HEK293 (cell line): Measurements from ENCODE around the gene ITK.

Experiments
- CTCF ChIA-PET: fragments of 350-600 bp; formaldehyde crosslinking; extraction: SDS; loops from one replicate; lab custom pipeline; 2021; ENCODE audit warnings: antibody characterized with exemption; lab: Yijun Ruan, JAX
- POLR2A ChIA-PET: fragments of 300-600 bp; formaldehyde crosslinking; extraction: SDS; loops from one replicate; lab custom pipeline; 2020; ENCODE audit warnings: antibody characterized with exemption, inconsistent platforms; lab: Yijun Ruan, JAX
- H3K27ac ChIP-seq: fragments of 200-500 bp; sonication (Bioruptor generic); 2 replicates; pipeline ENCODE4 v1.5.1; 2014; ENCODE audit warnings: low read depth, low read length, control low read depth, inconsistent platforms; ENCODE audit errors: extremely low read depth
- H3K36me3 ChIP-seq, 2 experiments: fragments of 200-500 bp in 1 of 2; sonication (Bioruptor generic) in 1 of 2; 1 replicate in 1 of 2; 2 replicates in 1 of 2; pipeline ENCODE4 v1.5.1; 2014 to 2017; ENCODE audit warnings: inconsistent platforms in 2 of 2, low read length in 2 of 2; ENCODE audit not compliant: control insufficient read depth in 2 of 2, insufficient read depth in 1 of 2
- H3K4me1 ChIP-seq: fragments of 200-500 bp; sonication (Bioruptor generic); 2 replicates; pipeline ENCODE4 v1.5.1; 2014; ENCODE audit warnings: mild to moderate bottlenecking, low read length, inconsistent platforms; ENCODE audit not compliant: control insufficient read depth, insufficient read depth
- H3K4me3 ChIP-seq: 2 replicates; pipeline ENCODE4 v1.5.1; 2011; ENCODE audit warnings: low read depth, mild to moderate bottlenecking, control low read depth, low read length, moderate library complexity
- H3K9me3 ChIP-seq: fragments of 200-500 bp; sonication (Bioruptor generic); 2 replicates; pipeline ENCODE4 v1.5.1; 2014; ENCODE audit warnings: low read depth, low read length, inconsistent platforms; ENCODE audit not compliant: control insufficient read depth, insufficient read depth
- GFI1B ChIP-seq: fragments of 450-650 bp; formaldehyde crosslinking; IDR thresholded peaks from 2 replicates; pipeline ENCODE4 v1.5.1; 2016; ENCODE audit warnings: missing biosample characterization, missing genetic modification characterization
- GLI2 ChIP-seq: fragments of 450-650 bp; formaldehyde crosslinking; IDR thresholded peaks from 2 replicates; pipeline ENCODE4; 2017; ENCODE audit warnings: missing biosample characterization, missing genetic modification characterization, low read depth, borderline replicate concordance
- GLIS1 ChIP-seq: fragments of 450-650 bp; formaldehyde crosslinking; IDR thresholded peaks from 2 replicates; pipeline ENCODE4 v1.5.1; 2016; ENCODE audit warnings: missing biosample characterization, missing genetic modification characterization
- REPIN1 ChIP-seq: fragments of 450-650 bp; formaldehyde crosslinking; IDR thresholded peaks from 2 replicates; pipeline ENCODE4 v1.5.1; 2017; ENCODE audit warnings: missing biosample characterization, missing genetic modification characterization, low read depth
- ZBTB1 ChIP-seq: fragments of 450-650 bp; formaldehyde crosslinking; IDR thresholded peaks from 2 replicates; pipeline ENCODE4 v1.5.1; 2016; ENCODE audit warnings: missing biosample characterization, missing genetic modification characterization
- ZNF155 ChIP-seq: fragments of 450-650 bp; formaldehyde crosslinking; IDR thresholded peaks from 2 replicates; pipeline ENCODE4 v1.5.1; 2016; ENCODE audit warnings: missing biosample characterization, missing genetic modification characterization
- ZNF174 ChIP-seq: fragments of 450-650 bp; formaldehyde crosslinking; IDR thresholded peaks from 2 replicates; pipeline ENCODE4 v1.5.0; 2017; ENCODE audit warnings: missing biosample characterization, mild to moderate bottlenecking, missing genetic modification characterization
- ZNF184 ChIP-seq: fragments of 450-650 bp; IDR thresholded peaks from 2 replicates; pipeline ENCODE4 v1.5.1; 2018; ENCODE audit warnings: missing biosample characterization, mild to moderate bottlenecking, missing genetic modification characterization
- ZNF239 ChIP-seq: fragments of 450-650 bp; formaldehyde crosslinking; IDR thresholded peaks from 2 replicates; pipeline ENCODE4 v1.5.1; 2016; ENCODE audit warnings: missing biosample characterization, missing genetic modification characterization
- ZNF324 ChIP-seq: fragments of 450-650 bp; formaldehyde crosslinking; IDR thresholded peaks from 2 replicates; pipeline ENCODE4 v1.5.1; 2016; ENCODE audit warnings: missing biosample characterization, missing genetic modification characterization
- ZNF335 ChIP-seq: fragments of 450-650 bp; formaldehyde crosslinking; conservative IDR thresholded peaks from 2 replicates; pipeline ENCODE4 v1.5.1; 2016; ENCODE audit warnings: missing biosample characterization, missing genetic modification characterization
- ZNF37A ChIP-seq: fragments of 450-650 bp; IDR thresholded peaks from 2 replicates; pipeline ENCODE4 v1.5.1; 2018; ENCODE audit warnings: missing biosample characterization, missing genetic modification characterization
- ZNF433 ChIP-seq: fragments of 450-650 bp; formaldehyde crosslinking; IDR thresholded peaks from 2 replicates; pipeline ENCODE4 v1.5.1; 2016; ENCODE audit warnings: missing biosample characterization, missing genetic modification characterization, low read depth
- ZNF549 ChIP-seq: fragments of 450-650 bp; IDR thresholded peaks from 2 replicates; pipeline ENCODE4 v1.5.1; 2018; ENCODE audit warnings: missing biosample characterization, missing genetic modification characterization, mild to moderate bottlenecking, inconsistent platforms, moderate library complexity
- ZNF561 ChIP-seq: fragments of 450-650 bp; IDR thresholded peaks from 2 replicates; pipeline ENCODE4 v1.5.1; 2018; ENCODE audit warnings: missing biosample characterization, missing genetic modification characterization, borderline replicate concordance
- ZNF747 ChIP-seq: fragments of 450-650 bp; formaldehyde crosslinking; IDR thresholded peaks from 2 replicates; pipeline ENCODE4 v1.5.1; 2016; ENCODE audit warnings: missing biosample characterization, missing genetic modification characterization
- ZNF777 ChIP-seq: fragments of 450-650 bp; formaldehyde crosslinking; IDR thresholded peaks from 2 replicates; pipeline ENCODE4 v1.5.1; 2017; ENCODE audit warnings: missing biosample characterization, missing genetic modification characterization, borderline replicate concordance
- ZSCAN16 ChIP-seq: fragments of 450-650 bp; formaldehyde crosslinking; IDR thresholded peaks from 2 replicates; pipeline ENCODE4 v1.5.1; 2016; ENCODE audit warnings: missing biosample characterization, missing genetic modification characterization
- TF ChIP-seq, protein P1 (sequence below): fragments of 450-650 bp; formaldehyde crosslinking; optimal IDR thresholded peaks from 2 replicates; pipeline ENCODE3; 2016; ENCODE audit warnings: missing biosample characterization, mild to moderate bottlenecking, missing genetic modification characterization
- TF ChIP-seq, protein P2 (sequence below): fragments of 450-650 bp; formaldehyde crosslinking; IDR thresholded peaks from 2 replicates; pipeline ENCODE4 v1.5.1; 2016; ENCODE audit warnings: missing biosample characterization, missing genetic modification characterization
- TF ChIP-seq, protein P3 (sequence below): fragments of 450-650 bp; formaldehyde crosslinking; IDR thresholded peaks from 2 replicates; pipeline ENCODE4 v1.5.1; 2016; ENCODE audit warnings: missing biosample characterization, missing genetic modification characterization
- TF ChIP-seq, protein P4 (sequence below): fragments of 450-650 bp; formaldehyde crosslinking; IDR thresholded peaks from 2 replicates; pipeline ENCODE4 v1.5.1; 2016; ENCODE audit warnings: missing biosample characterization, missing genetic modification characterization

ITK gene

DNA sequence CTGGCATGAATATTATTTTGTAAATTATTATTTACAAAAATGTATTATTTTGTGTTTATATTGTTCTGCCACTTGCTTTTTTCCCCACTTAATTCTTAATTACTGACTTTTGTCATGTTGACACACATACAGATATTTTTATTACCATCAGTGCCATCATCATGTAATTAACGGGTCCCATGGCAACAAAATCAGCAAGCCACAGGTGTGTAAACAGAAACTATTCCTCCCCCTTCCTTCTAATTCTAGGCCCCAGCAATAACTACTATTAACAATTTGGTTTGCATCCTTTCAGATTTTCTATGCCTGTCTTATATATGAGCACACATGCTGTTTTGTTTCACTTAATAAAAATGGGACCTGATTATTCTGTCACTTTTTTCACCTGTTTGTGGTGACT lies 114.6 kb downstream of the ITK start:
- TF ChIP-seq, protein P1, sequence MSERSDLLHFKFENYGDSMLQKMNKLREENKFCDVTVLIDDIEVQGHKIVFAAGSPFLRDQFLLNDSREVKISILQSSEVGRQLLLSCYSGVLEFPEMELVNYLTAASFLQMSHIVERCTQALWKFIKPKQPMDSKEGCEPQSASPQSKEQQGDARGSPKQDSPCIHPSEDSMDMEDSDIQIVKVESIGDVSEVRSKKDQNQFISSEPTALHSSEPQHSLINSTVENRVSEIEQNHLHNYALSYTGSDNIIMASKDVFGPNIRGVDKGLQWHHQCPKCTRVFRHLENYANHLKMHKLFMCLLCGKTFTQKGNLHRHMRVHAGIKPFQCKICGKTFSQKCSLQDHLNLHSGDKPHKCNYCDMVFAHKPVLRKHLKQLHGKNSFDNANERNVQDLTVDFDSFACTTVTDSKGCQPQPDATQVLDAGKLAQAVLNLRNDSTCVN (tag by site-specific recombination) = no peak
- no peak for TF ChIP-seq ZNF777 (tag by site-specific recombination)
- Histone ChIP-seq H3K27ac (no peak overlapping the region), H3K4me1 (no peaks in the 10 kb centered on the region), H3K9me3 (no peaks in the 10 kb centered on the region), H3K36me3 (peaks cover 34 to 86% of the 10 kb centered on the region in 2 experiments), H3K4me3 (no peak overlapping the region)
- ChIA-PET POLR2A (no interaction called here), CTCF (interaction anchor here (1.1 kb wide), 1 partner anchor 8 kb away, joined by 3 read pairs; no protein-coding TSS in a partner anchor)

DNA sequence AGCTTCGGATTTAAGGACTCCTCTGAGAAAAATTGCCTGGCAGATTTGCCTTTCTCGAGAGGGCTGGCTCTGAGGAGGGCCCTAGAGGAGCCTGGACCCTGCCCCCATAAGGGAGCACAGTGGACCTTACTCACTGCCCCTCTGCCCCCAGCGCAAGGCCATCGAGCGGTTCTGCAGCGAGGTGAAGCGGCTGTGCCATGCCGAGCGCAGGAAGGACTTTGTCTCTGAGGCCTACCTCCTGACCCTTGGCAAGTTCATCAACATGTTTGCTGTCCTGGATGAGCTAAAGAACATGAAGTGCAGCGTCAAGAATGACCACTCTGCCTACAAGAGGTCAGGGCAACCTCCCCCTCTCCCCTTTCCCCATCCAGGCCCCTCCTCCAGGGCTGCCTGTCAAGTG lies 119.9 kb downstream of the ITK start:
- ChIA-PET CTCF (interaction anchor here (0.6 to 0.7 kb wide), 2 partner anchors 512 to 557 kb away, joined by 3 read pairs; no protein-coding TSS in a partner anchor), POLR2A (no interaction called here)
- H3K9me3 ChIP-seq = no peaks in the 10 kb centered on the region
- H3K4me1 ChIP-seq = no peaks in the 10 kb centered on the region
- H3K27ac ChIP-seq = no peak overlapping the region
- TF ChIP-seq GFI1B (tag by site-specific recombination) = no peak
- TF ChIP-seq GLI2 (tag by site-specific recombination) = no peak
- TF ChIP-seq ZNF433 (tag by site-specific recombination) = no peak
- TF ChIP-seq, protein P2, sequence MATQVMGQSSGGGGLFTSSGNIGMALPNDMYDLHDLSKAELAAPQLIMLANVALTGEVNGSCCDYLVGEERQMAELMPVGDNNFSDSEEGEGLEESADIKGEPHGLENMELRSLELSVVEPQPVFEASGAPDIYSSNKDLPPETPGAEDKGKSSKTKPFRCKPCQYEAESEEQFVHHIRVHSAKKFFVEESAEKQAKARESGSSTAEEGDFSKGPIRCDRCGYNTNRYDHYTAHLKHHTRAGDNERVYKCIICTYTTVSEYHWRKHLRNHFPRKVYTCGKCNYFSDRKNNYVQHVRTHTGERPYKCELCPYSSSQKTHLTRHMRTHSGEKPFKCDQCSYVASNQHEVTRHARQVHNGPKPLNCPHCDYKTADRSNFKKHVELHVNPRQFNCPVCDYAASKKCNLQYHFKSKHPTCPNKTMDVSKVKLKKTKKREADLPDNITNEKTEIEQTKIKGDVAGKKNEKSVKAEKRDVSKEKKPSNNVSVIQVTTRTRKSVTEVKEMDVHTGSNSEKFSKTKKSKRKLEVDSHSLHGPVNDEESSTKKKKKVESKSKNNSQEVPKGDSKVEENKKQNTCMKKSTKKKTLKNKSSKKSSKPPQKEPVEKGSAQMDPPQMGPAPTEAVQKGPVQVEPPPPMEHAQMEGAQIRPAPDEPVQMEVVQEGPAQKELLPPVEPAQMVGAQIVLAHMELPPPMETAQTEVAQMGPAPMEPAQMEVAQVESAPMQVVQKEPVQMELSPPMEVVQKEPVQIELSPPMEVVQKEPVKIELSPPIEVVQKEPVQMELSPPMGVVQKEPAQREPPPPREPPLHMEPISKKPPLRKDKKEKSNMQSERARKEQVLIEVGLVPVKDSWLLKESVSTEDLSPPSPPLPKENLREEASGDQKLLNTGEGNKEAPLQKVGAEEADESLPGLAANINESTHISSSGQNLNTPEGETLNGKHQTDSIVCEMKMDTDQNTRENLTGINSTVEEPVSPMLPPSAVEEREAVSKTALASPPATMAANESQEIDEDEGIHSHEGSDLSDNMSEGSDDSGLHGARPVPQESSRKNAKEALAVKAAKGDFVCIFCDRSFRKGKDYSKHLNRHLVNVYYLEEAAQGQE (tag by site-specific recombination) = no peak
- no peak for TF ChIP-seq ZNF747
- no peak for TF ChIP-seq GLIS1
- no peak for TF ChIP-seq ZNF174
- no peak for TF ChIP-seq ZNF549
- TF ChIP-seq, protein P3, sequence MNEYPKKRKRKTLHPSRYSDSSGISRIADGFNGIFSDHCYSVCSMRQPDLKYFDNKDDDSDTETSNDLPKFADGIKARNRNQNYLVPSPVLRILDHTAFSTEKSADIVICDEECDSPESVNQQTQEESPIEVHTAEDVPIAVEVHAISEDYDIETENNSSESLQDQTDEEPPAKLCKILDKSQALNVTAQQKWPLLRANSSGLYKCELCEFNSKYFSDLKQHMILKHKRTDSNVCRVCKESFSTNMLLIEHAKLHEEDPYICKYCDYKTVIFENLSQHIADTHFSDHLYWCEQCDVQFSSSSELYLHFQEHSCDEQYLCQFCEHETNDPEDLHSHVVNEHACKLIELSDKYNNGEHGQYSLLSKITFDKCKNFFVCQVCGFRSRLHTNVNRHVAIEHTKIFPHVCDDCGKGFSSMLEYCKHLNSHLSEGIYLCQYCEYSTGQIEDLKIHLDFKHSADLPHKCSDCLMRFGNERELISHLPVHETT (tag by site-specific recombination) = no peak
- no peak for TF ChIP-seq ZNF335 (tag by site-specific recombination)
- no peak for TF ChIP-seq ZNF37A (tag by site-specific recombination)
- H3K4me3 ChIP-seq = no peak overlapping the region
- H3K36me3 ChIP-seq = peaks cover 39 to 92% of the 10 kb centered on the region in 2 experiments

DNA sequence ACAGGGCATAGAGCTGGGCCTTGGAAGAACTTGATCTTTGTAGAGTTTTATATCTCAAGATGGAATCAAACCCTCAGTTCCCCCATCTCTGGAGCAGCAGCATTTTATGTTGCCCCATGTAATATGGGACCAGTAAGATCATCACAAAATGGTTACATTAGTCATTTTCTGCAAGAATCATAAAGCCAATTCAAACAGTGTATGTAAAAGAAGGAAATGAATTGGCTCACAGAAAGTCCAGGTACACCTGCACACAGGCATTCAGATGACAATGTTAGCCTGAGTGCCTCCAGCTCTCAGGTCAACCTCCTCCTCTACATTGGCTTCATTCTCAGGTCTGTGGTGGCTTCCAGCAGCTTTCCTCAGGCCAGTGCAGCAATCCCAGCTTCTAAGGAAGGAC lies 120.4 kb downstream of the ITK start:
- Histone ChIP-seq H3K9me3 (no peaks in the 10 kb centered on the region), H3K36me3 (peaks cover 37 to 91% of the 10 kb centered on the region in 2 experiments), H3K4me1 (no peaks in the 10 kb centered on the region), H3K27ac (no peak overlapping the region), H3K4me3 (no peak overlapping the region)
- CTCF ChIA-PET = interaction anchor here (0.7 to 3.0 kb wide), 2 partner anchors 27 to 556 kb away, joined by 3 to 7 read pairs; no protein-coding TSS in a partner anchor
- POLR2A ChIA-PET = no interaction called here
- TF ChIP-seq ZNF561 (tag by site-specific recombination) = no peak
- TF ChIP-seq ZNF324 (tag by site-specific recombination) = no peak
- TF ChIP-seq, protein P4, sequence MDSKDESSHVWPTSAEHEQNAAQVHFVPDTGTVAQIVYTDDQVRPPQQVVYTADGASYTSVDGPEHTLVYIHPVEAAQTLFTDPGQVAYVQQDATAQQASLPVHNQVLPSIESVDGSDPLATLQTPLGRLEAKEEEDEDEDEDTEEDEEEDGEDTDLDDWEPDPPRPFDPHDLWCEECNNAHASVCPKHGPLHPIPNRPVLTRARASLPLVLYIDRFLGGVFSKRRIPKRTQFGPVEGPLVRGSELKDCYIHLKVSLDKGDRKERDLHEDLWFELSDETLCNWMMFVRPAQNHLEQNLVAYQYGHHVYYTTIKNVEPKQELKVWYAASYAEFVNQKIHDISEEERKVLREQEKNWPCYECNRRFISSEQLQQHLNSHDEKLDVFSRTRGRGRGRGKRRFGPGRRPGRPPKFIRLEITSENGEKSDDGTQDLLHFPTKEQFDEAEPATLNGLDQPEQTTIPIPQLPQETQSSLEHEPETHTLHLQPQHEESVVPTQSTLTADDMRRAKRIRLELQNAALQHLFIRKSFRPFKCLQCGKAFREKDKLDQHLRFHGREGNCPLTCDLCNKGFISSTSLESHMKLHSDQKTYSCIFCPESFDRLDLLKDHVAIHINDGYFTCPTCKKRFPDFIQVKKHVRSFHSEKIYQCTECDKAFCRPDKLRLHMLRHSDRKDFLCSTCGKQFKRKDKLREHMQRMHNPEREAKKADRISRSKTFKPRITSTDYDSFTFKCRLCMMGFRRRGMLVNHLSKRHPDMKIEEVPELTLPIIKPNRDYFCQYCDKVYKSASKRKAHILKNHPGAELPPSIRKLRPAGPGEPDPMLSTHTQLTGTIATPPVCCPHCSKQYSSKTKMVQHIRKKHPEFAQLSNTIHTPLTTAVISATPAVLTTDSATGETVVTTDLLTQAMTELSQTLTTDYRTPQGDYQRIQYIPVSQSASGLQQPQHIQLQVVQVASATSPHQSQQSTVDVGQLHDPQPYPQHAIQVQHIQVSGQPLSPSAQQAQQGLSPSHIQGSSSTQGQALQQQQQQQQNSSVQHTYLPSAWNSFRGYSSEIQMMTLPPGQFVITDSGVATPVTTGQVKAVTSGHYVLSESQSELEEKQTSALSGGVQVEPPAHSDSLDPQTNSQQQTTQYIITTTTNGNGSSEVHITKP (tag by site-specific recombination) = no peak
- no peak for TF ChIP-seq ZNF155 (tag by site-specific recombination)
- TF ChIP-seq ZNF184 = no peak
- no peak for TF ChIP-seq REPIN1 (tag by site-specific recombination)
- no peak for TF ChIP-seq ZBTB1 (tag by site-specific recombination)
- TF ChIP-seq ZNF239 (tag by site-specific recombination) = no peak
- TF ChIP-seq ZSCAN16 = no peak
